Measurements from ENCODE around the gene PELI1.

DNA sequence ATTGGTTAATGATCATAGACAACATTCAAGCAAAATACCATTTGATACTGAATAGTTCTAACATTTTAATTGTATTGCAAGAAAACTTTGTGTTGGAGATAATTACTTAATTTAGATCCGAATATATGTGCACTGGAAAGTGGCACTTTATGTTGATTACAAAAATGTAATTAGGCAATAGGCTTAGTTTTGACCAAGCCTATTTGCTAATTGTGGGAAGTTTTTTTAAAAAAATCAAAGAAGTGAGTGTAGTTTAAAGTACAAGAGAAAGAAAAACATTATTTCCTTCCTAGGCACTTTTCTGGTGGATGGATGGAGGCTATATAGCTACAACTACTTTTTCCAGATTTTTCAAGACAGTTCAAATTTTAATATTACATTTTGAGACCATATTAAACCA lies 18.3 kb upstream of the PELI1 start:
- TF ChIP-seq POLR2AphosphoS5 (IDR thresholded peaks at IDR 0.05; ENCODE audit: low read depth, low read length) (no peak), REST (IDR thresholded peaks at IDR 0.05; ENCODE audit: insufficient read depth in 1 of 2, low read depth in 2 of 2, low read length in 2 of 2) (no peak), TAF1 (IDR thresholded peaks at IDR 0.05; ENCODE audit: borderline replicate concordance, insufficient read depth, low read length) (no peak)

Data from PFSK-1 (cell line).